Sigmoid colon (tissue), 4 donors: Measurements from ENCODE around the gene C9orf153.

Experiments
- EP300 ChIP-seq, 4 donors: sonication (generic); formaldehyde crosslinking; IDR thresholded peaks; one replicate each; pipeline ENCODE4 v1.6.1; 2017; ENCODE audit warnings: antibody characterized with exemption in 4 of 4
- POLR2A ChIP-seq, 2 donors: fragments of 450-650 bp; IDR thresholded peaks; one replicate each; pipeline ENCODE4 v1.6.1; 2016; ENCODE audit warnings: antibody characterized with exemption in 2 of 2, mild to moderate bottlenecking in 2 of 2, moderate library complexity in 2 of 2

GRCh38 chr9:86252870-86253269 is 6.6 kb downstream of the C9orf153 start:
- no peak for TF ChIP-seq EP300 (IDR thresholded peaks at IDR 0.05)
- TF ChIP-seq POLR2A (IDR thresholded peaks at IDR 0.05), result no peak
